NCI-H1930 (cell line): ENCODE results near the gene LIMCH1.
"Not testable (repeated sequence)": the region's sequence is repeated elsewhere in the genome, so short reads cannot be mapped to it uniquely, and the experiment has no call there.

Experiments used
- DNase-seq, 2 experiments: peaks; one replicate each; lab custom pipeline; 2025; lab: John Stamatoyannopoulos, UW

The LIMCH1 gene

GRCh38 chr4:41611124-41611838 is 73.3 kb downstream of the LIMCH1 start:
- DNase-seq = no peak

- DNase-seq = no peak
Observed at GRCh38 chr4:41611881-41612871, 74.2 kb downstream of the LIMCH1 start.

GRCh38 chr4:41613386-41613785 is 75.4 kb downstream of the LIMCH1 start:
- no peak for DNase-seq

GRCh38 chr4:41613821-41614220 is 75.9 kb downstream of the LIMCH1 start:
- DNase-seq = no peak

- no peak for DNase-seq
Observed at GRCh38 chr4:41614519-41614918, 76.6 kb downstream of the LIMCH1 start.

GRCh38 chr4:41619161-41619560 is 81.2 kb downstream of the LIMCH1 start:
- no peak for DNase-seq

- peak in 1 of 2 experiments; percentile 1 for DNase-seq
Observed at GRCh38 chr4:41620594-41621256, 82.8 kb downstream of the LIMCH1 start.

GRCh38 chr4:41622787-41623186 is 84.8 kb downstream of the LIMCH1 start:
- no peak for DNase-seq

GRCh38 chr4:41624765-41625164 is 86.8 kb downstream of the LIMCH1 start:
- DNase-seq = no peak

GRCh38 chr4:41625531-41625930 is 87.6 kb downstream of the LIMCH1 start:
- DNase-seq = no peak

- DNase-seq = no peak
Observed at GRCh38 chr4:41628936-41629335, 91.0 kb downstream of the LIMCH1 start.

GRCh38 chr4:41631523-41631922 is 93.6 kb downstream of the LIMCH1 start:
- DNase-seq = no peak

GRCh38 chr4:41632481-41633073 is 94.6 kb downstream of the LIMCH1 start:
- no peak for DNase-seq

- DNase-seq = no peak
Observed at GRCh38 chr4:41633321-41633720, 95.4 kb downstream of the LIMCH1 start.

GRCh38 chr4:41635441-41635840 is 97.5 kb downstream of the LIMCH1 start:
- DNase-seq = no peak

GRCh38 chr4:41638203-41638602 is 100.2 kb downstream of the LIMCH1 start:
- no peak for DNase-seq

- DNase-seq = no peak
Observed at GRCh38 chr4:41638866-41639265, 100.9 kb downstream of the LIMCH1 start.

- DNase-seq = no peak
Observed at GRCh38 chr4:41639291-41639690, 101.3 kb downstream of the LIMCH1 start.

GRCh38 chr4:41640906-41641305 is 102.9 kb downstream of the LIMCH1 start:
- DNase-seq = no peak

GRCh38 chr4:41642746-41643145 is 104.8 kb downstream of the LIMCH1 start:
- not testable (repeated sequence) for DNase-seq

GRCh38 chr4:41643331-41643730 is 105.4 kb downstream of the LIMCH1 start:
- no peak for DNase-seq

GRCh38 chr4:41644288-41644914 is 106.4 kb downstream of the LIMCH1 start:
- DNase-seq = no peak
